ENCODE data around the gene ZFP42.
"Not testable (repeated sequence)": the region's sequence is repeated elsewhere in the genome, so short reads cannot be mapped to it uniquely, and the experiment has no call there.

Gene ZFP42

DNA sequence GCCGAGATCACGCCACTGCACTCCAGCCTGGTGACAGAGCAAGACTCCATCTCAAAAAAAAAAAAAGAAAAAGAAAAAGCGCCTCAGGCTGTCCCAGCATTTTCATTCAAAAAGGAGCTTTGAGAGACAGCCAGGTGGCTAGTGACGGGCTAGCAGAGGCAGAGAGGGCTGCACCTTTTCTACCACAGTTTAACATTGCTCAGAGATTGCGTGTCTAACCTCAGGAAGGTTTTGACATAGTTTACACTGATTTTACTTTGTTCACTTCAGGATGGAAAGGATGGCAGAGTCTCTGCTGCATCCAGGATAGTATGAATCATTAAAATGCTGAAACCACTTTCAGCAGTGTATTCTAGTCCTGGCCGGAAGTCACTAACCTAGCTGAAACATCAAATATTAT is 28.1 kb downstream of the ZFP42 start:
- DNase-seq: no peak

GRCh38 chr4:188025476-188025875 is 29.9 kb downstream of the ZFP42 start:
- no peak for DNase-seq

DNA sequence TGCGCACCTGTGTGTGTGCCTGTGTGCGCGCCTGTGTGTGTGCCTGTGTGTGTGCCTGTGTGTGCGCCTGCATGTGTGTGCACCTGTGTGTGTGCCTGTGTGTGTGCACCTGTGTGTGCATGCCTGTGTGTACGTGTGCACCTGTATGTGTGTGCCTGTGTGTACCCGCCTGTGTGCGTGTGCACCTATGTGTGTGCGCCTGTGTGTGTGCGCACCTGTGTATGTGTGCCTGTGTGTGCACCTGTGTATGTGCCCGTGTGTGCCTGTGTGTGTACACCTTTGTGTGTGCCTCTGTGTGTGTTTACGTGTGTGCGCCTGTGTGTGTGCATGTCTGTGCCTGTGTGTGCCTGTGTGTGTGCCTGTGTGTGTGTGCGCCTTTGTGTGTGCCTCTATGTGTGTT is 33.5 kb downstream of the ZFP42 start:
- no peak for DNase-seq

GRCh38 chr4:188030401-188030800 is 34.8 kb downstream of the ZFP42 start:
- no peak for DNase-seq

DNA sequence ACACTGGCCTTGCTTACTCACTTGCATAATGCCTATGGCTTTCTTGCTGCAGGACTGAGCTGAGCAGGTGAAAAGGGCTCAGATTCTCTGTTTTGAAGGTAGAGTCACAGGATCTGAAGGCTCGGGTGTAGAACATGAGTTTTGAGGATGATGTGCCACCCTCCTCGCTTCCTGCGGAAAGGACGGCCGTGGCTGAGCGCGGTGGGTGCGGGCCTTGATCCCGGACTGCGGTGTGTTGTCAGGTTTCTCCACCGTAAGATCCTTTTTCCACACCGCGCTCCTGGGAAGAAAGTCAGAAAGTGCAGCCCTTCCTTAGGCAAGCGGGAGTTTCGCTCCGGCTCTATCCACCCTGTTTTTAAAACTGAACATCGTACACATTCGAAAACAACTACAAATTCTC is 36.2 kb downstream of the ZFP42 start:
- DNase-seq: no peak

DNA sequence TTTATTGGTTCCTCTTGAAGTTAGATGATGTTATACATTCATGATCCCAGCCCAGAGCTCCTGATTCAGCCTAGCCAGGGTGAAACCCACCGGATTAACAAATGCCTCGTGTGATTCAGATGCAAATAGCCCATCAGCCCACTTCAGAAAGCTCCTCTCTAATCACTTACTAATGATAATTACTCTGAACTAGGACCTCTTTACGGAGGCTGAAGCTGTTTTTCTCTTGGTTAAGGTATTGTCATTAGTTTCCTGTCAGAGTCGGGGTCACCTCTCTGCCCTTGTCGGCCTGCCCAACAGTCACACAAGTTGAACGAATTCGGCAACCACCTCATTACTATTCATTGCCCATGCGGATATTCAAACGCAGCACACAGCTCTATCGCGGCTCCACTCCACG is 36.6 kb downstream of the ZFP42 start:
- no peak for DNase-seq

GRCh38 chr4:188032583-188032982 is 37.0 kb downstream of the ZFP42 start:
- DNase-seq: no peak

DNA sequence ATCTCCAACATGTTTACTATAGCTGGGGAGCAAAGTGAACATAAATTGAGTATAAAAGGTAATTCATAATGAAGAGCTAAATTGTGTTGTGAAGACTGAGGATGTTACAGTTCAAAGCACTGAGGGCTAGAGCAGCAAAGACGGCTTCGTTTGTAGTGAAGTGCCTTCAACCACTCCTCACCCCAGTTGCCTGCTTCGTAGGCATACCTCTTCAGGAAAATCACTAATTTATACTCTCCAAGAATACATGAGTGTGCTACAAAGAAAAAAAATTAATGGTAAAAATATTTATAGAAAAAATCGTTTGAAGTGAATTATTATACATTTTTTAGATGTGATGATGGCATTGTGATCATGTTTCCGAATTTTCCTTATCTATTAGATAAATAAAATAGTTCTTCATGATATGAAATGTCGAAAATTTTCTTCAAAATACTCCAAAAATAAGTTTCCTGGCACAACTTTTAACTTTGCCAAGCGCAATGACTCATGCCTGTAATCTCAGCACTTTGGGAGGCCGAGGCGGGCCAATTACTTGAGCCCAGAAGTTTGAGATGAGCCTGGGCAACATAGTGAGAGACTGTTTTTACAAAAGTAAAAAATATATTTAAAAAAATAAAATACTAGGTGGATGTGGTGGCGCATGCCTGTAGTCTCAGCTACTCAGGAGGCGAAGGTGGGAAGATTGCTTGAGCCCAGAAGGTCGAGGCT is 41.6 kb downstream of the ZFP42 start:
- no peak for DNase-seq

DNA sequence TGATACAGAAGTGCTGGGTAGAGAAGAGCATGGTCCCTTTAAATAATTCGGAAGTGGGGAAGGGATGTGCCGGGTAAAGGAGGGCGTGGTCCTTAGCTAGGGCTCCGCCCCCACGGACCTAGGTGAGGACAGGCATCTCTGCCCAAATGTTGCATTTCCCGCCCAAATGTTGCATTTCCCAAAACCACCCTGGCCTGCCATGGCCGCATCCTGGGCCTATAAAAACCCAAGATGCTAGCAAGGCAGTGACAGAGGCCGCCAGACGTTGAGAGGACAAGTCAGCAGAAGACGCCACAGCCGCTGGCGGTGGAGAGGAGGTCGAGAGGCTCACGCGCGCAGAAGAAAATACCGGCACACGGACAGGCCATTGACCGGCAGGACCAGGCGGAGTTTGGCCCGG is 46.1 kb downstream of the ZFP42 start:
- DNase-seq: no peak

GRCh38 chr4:188042191-188042590 is 46.6 kb downstream of the ZFP42 start:
- no peak for DNase-seq

GRCh38 chr4:188043154-188043553 is 47.6 kb downstream of the ZFP42 start:
- no peak for DNase-seq

- not testable (repeated sequence) for DNase-seq
Observed at GRCh38 chr4:188045461-188045860, 49.9 kb downstream of the ZFP42 start.

- DNase-seq: no peak
Observed at GRCh38 chr4:188046657-188047056, 51.1 kb downstream of the ZFP42 start.

DNA sequence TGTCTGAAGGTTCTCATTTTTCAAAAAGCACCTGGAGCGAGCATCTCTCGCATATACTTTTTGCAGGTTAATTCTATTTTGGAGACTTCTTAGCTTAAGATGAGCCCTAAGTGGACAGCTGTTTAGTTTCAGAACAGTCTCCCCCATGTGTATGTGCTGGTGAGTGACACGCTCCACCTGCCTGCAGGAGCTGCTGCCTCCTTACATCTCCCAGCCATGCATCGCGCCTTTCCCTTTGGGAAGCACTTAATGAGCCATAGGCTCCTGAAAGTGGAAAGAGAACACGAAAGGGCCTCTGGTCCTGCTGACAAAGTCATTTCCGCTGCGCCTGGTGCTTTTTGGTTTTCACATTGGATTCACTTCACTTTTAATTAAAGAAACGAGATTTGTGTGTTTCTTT is 57.7 kb downstream of the ZFP42 start:
- DNase-seq: no peak

Data from right forelimb (tissue), 1 donor.